Measurements from ENCODE around the gene SVIP.
A peak's percentile ranks its signal among the peaks of the same experiment; 100 is the strongest.

The SVIP gene

GRCh38 chr11:22795914-22796313 is 33.7 kb downstream of the SVIP start:
- DNase-seq: no peak

DNA sequence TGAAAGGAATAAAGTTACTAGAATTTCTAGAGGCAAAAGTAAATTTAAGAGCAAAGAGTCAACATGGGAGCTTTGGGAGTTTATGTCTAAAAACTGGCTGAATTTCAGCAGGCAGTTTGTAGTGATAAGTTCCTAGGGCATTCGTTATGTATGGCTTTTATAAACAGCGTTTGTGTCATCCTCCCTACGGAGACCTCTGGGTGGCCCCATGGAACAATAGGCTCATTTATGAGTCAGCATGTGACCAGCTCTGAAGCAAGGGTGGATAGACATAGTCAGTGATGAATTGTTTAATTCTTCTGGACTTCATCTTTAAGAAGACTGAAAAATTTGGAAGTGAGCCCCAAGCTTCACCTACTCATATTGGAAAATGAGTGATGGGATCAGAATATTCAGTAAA is 37.1 kb downstream of the SVIP start:
- peak in 35 of 56 donors; percentile 4 to 80 (median 44) for DNase-seq

GRCh38 chr11:22787551-22788162 is 41.9 kb downstream of the SVIP start:
- peak in 9 of 56 donors; percentile 1 to 48 (median 25) for DNase-seq

GRCh38 chr11:22787055-22787454 is 42.5 kb downstream of the SVIP start:
- DNase-seq: no peak

GRCh38 chr11:22786475-22786874 is 43.1 kb downstream of the SVIP start:
- DNase-seq: no peak

GRCh38 chr11:22785251-22785650 is 44.4 kb downstream of the SVIP start:
- DNase-seq: peak in 4 of 56 donors; percentile 18 to 34 (median 29)

- no peak for DNase-seq
These were observed 48.5 kb downstream of the SVIP start for GRCh38 chr11:22780952-22781593.

DNA sequence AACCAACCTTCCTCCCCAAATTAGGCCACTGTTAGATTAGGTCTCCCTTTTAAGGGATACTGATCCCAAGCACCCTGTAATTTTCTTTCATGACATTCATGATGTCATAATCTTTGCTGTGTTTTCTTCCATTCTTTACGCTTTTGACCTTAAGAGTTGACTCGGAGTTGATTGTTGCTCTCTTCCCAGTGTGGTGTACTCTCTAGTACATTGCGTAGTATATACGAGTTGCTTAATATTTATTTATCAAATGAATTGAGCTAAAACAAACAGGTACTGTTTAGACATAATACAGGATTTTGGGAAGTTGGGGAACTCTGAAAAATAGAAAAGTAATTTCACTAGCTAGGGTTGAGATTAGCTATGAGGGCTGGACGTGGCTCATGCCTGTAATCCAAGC is 49.8 kb downstream of the SVIP start:
- no peak for DNase-seq

DNA sequence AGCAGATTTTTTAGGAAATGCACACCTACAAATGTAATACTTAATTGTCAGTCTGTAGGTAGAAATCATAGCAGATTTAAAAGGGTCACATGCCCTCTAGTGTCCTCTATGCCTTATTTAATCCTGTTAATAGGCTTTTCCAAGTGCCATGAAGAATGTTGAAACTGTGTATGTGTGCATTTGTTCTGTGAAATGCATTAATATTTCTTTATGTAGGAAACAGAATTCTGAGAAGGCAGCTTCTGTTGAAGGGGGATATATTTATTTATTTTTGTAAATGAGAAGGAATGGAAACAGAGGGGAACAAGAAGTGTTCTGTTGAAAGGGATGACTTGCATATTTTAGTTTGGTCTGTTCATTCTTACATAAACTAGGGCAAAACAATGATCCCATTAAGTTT is 51.0 kb downstream of the SVIP start:
- DNase-seq: no peak

- no peak for DNase-seq
These were observed 54.4 kb downstream of the SVIP start for GRCh38 chr11:22775248-22775647.

DNA sequence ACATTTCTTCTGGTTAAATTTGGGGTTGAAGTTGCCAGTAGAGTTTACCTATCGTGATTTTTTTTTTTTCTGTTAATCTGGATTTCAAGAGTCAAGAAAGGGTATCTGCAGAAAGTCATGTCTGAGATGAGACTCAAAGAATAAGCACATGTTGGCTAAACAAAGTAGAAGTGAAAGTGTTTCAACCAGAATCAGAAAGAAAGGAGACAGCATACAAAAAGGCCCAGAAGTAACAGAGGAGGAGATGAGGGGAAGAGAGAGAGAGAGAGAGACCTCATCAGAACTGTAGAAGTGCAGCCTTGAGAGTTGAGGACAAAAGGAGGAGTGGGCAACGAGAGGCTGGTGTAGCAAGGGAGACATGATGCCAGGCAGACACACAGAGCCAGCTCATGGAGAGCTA is 54.9 kb downstream of the SVIP start:
- DNase-seq: no peak

- DNase-seq: no peak
These were observed 60.5 kb downstream of the SVIP start for GRCh38 chr11:22769081-22769480.
